RPMI7951 (cell line): Measurements from ENCODE around the gene DCBLD1. TPM values are rescaled to one million over a fixed set of nuclear protein-coding genes. Genes with fewer than 3 reads are reported as not detected.

Experiments used
- DNase-seq: peaks from one replicate; pipeline ENCODE4 v3.0.0-alpha.2; 2012; ENCODE audit warnings: low read depth
- total RNA-seq: library from RNA; depleted of rRNA; stranded (reverse); fragments of >200 nt; shearing (Covaris generic); gene quantifications from 2 replicates; pipeline ENCODE4 v1.2.3, GENCODE V29; 2014

DCBLD1 gene
- total RNA-seq, 1 experiment from 2014 or later = 23.9 TPM

DNA sequence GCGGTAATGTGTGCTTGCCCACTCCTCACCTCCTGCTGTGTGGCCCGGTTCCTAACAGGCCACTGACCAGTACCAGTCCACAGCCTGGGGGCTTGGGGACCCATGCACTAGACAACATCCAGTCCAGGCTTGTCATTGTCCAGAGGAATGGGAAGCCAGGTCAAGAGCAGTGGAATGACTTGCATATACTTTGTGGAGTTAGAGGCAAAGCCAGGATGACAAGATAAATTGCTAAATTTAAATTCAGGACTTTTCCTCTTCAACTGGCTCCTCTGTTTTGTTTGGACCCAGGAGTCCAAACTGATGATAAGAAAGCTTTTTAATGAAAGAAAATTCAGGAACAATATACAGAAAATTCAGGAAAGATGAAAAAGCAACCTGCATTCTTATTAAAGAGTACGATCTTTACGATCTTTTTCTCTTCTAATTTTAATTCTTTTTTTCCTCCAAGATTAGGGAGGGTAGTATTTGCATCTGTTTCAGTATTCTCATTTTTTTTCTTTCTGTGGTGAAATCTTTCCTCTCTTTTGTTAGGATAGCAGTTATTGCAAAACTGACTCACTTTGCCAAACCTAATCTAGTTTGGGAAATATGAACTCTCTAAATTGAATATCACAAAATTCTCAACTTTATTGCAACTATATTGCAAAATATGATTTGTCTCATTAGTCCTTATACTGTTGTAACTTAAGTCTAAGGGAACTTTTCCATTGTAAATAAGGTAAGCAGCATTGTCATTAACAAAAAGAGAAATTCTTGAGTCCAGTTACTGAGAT is 48.2 kb downstream of the DCBLD1 start:
- DNase-seq = no peak

DNA sequence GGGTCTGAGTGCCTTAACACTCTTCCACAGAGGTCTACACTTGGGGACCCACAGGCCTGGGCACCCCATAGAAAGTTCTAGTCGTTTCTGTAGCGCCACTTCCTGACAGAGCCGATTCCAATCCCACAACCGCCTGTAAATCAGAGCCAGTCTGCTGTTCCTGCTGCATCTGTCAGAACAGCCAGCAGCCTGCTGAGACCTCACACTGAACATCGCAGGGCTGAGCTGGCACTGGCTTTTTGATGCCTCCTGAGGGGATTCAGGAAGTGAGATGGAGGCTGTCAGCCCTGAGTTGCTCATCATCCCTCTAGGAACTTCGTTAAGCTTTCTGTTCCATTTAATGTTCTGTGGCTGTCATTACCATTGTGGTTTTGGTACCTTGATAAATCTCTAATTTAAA is 48.9 kb downstream of the DCBLD1 start:
- peak; percentile 62 for DNase-seq

DNA sequence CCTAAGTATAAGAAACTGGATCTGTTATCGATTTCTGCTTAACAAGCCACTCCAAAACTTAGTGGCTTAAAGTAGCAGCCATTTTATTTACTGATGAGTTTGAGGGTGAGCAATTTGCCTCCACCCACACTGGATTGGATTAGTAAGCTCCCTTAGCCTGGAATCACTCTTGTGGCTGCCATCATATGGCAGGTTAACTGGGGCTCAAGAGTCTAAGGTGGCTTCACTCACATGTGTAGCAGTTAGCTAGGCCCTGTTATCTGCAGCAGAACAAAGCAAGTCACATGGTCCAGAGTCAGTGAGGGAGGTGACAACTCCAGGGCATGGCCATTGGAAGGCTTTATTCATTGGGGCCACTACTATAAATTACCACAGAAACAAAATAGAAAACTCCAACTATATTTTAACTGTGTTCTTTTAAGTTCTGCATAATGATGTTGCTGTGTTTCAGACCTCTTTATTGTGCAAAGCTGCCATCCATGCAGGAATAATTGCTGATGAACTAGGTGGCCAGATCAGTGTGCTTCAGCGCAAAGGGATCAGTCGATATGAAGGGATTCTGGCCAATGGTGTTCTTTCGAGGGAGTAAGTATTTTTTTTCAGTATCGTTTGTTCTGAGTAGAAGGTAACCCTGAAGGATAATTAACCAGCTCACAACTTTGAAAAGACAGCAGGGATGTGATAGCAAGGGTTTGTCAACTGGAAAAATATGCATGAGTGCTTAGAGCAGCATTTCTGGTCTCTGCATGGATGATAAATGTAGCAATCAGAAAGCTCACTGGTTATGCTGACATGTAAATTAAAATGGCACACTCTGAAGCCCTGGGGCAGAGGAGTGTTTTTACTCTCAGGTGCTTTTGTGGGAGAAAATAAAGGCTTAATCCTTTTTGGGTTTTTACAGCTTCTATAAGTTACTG is 49.6 kb downstream of the DCBLD1 start:
- DNase-seq = peak; percentile 23

GRCh38 chr6:117533775-117534174 is 51.3 kb downstream of the DCBLD1 start:
- no peak for DNase-seq

GRCh38 chr6:117534974-117535373 is 52.5 kb downstream of the DCBLD1 start:
- no peak for DNase-seq

DNA sequence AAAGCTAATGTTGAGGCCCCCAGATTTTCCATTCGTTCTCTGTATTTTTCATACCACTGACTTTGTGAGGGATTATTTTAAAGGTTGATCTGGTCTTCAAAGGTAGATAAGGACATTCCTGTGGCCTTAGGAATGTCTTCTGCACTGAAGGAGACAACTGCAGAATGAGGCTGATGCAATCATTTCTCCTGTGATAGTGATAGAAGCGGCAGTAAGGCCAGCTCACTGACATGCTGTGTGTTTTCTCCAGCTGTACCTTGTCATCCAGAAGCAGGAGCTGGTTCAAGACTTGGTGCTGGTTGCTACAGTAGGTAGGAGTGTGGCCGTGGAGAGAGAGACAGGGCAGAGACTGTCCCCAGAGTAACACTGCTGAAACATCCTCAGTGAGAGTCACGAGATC is 53.8 kb downstream of the DCBLD1 start:
- DNase-seq = no peak

DNA sequence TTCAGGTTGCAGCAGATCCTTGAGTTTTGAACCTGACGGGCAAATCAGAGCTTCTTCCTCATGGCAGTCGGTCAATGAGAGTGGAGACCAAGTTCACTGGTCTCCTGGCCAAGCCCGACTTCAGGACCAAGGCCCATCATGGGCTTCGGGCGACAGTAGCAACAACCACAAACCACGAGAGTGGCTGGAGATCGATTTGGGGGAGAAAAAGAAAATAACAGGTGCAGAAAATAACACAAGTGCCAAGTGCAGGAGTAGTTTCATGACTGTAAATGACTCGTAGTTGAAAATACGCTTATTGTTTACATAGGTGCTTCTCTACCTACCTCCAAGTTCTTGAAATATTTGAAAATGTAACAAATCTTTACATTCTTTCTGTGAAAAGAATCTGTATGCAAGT is 56.1 kb downstream of the DCBLD1 start:
- no peak for DNase-seq

DNA sequence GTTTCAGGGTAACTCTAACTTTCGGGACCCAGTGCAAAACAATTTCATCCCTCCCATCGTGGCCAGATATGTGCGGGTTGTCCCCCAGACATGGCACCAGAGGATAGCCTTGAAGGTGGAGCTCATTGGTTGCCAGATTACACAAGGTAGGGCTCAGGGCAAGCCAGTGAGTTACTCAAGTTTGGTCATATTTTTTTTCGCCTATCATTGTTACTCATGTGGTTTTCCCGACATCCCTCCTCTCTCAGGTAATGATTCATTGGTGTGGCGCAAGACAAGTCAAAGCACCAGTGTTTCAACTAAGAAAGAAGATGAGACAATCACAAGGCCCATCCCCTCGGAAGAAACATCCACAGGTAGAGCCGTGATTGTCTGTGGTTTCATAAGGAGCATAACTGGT is 58.2 kb downstream of the DCBLD1 start:
- DNase-seq = peak; percentile 28

DNA sequence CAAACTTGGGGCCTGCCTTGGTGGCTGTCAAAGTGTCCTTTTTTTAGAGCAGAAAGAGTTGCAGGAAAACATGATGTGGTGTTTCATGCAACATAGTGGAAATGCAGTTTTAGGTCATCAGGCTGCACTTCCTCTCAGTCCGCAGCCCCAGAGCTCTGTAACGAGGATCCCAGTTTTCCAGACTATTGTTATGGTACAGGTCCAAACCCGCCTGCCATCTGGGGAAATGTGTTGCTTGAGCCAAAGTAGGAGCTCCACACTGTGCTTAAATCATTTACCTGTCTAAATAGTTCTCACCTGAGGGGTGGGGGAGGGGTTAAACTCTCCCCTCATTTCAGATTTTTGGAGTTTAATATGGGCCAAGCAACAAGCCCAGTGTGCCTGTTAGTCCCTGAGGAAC is 60.0 kb downstream of the DCBLD1 start:
- no peak for DNase-seq

- no peak for DNase-seq
Measured at GRCh38 chr6:117544716-117545115, 62.2 kb downstream of the DCBLD1 start.

DNA sequence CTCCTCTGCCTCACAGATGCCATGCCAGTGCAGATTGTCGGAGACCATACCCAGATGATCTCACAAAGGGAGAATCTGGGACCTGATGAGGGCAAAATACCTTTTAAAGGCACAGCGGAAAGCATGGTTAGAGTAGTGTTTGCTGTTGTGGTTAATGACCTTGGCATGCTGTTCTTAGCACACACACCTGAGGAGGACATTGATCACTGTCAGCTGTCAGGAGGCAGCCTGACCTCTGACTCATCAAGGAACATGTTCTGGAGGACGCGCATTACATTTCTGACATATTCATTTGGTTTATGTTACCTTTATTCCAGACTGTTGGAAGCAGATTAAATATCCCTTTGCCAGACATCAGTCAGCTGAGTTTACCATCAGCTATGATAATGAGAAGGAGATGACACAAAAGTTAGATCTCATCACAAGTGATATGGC is 62.7 kb downstream of the DCBLD1 start:
- DNase-seq = no peak

GRCh38 chr6:117546674-117547073 is 64.2 kb downstream of the DCBLD1 start:
- DNase-seq = no peak

DNA sequence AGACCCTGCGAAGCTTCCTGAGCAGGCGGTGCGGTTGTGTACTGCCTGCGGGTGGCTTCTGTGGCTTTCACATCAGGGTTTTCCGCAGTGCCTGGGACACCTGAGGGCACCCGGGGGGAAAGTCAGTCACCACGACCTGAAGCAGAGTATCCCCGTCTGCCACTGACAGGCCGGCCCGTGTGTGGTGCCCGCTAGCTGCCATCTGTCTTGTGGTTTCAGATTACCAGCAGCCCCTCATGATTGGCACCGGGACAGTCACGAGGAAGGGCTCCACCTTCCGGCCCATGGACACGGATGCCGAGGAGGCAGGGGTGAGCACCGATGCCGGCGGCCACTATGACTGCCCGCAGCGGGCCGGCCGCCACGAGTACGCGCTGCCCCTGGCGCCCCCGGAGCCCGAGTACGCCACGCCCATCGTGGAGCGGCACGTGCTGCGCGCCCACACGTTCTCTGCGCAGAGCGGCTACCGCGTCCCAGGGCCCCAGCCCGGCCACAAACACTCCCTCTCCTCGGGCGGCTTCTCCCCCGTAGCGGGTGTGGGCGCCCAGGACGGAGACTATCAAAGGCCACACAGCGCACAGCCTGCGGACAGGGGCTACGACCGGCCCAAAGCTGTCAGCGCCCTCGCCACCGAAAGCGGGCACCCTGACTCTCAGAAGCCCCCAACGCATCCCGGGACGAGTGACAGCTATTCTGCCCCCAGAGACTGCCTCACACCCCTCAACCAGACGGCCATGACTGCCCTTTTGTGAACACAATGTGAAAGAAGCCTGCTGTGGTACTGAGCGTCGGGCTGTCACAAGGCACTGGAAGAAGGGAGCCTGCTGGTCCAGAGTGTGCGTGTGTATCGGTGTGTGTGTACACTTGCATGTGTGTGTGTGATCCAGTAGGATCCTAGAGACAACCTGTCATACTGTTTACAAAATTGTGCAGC is 65.5 kb downstream of the DCBLD1 start:
- DNase-seq = peak; percentile 86

GRCh38 chr6:117548797-117549301 is 66.4 kb downstream of the DCBLD1 start:
- DNase-seq = peak; percentile 78

DNA sequence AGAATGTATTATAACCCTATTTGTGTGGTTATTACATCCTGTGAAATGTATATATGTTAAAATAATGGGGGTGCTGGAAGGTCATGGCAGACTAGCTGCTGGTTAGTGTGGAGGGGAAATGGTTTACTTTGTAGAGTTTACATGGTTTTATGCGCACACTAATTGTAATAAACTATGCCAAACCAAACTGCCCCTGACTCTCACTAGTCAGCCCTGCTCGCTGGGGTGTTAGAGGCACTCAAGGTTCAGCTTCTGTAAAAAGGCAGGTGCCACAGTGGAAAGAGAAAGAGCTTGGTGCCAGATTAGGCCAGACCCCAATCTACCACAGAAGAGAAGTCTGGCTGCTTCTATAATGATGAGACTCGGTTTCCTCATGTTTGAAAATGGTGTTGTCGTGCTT is 67.1 kb downstream of the DCBLD1 start:
- DNase-seq = no peak

GRCh38 chr6:117550078-117550600 is 67.7 kb downstream of the DCBLD1 start:
- no peak for DNase-seq

GRCh38 chr6:117550618-117551242 is 68.3 kb downstream of the DCBLD1 start:
- no peak for DNase-seq

GRCh38 chr6:117552618-117553017 is 70.1 kb downstream of the DCBLD1 start:
- no peak for DNase-seq

GRCh38 chr6:117553142-117553541 is 70.7 kb downstream of the DCBLD1 start:
- DNase-seq = no peak

- peak; percentile 53 for DNase-seq
Measured at GRCh38 chr6:117555262-117555849, 72.9 kb downstream of the DCBLD1 start.
